ENCODE results near the gene TMEM185A.
"Not testable (repeated sequence)": the region's sequence is repeated elsewhere in the genome, so short reads cannot be mapped to it uniquely, and the experiment has no call there.

TMEM185A gene

GRCh38 chrX:149631234-149632165 lies at the start of gene TMEM185A:
Gene TMEM185A, minus strand, starts transcription at chrX:149631792. Its CDS starts 212 bp downstream, at chrX:149631580.
- Histone ChIP-seq H3K4me3 (ENCODE audit: low read length) (peak within 1 kb of the TSS; percentile 71), H3K4me1 (ENCODE audit: control insufficient read depth, insufficient read depth, low read length) (peaks cover 18% of the 10 kb centered on the region), H3K36me3 (ENCODE audit: control insufficient read depth, insufficient read depth, low read length) (no peaks in the 10 kb centered on the region), H3K9me3 (ENCODE audit: control insufficient read depth, low read length) (no peaks in the 10 kb centered on the region), H3K9ac (ENCODE audit: low read length) (peak within 1 kb of the TSS; percentile 64), H3K27me3 (ENCODE audit: control insufficient read depth, insufficient read depth, low read length) (no peaks in the 10 kb centered on the region)

- Histone ChIP-seq H3K4me1 (ENCODE audit: control insufficient read depth, insufficient read depth, low read length) (no peaks in the 10 kb centered on the region), H3K4me3 (ENCODE audit: low read length) (no peak overlapping the region), H3K9ac (ENCODE audit: low read length) (no peak overlapping the region), H3K27me3 (ENCODE audit: control insufficient read depth, insufficient read depth, low read length) (no peaks in the 10 kb centered on the region), H3K9me3 (ENCODE audit: control insufficient read depth, low read length) (no peaks in the 10 kb centered on the region), H3K36me3 (ENCODE audit: control insufficient read depth, insufficient read depth, low read length) (no peaks in the 10 kb centered on the region)
Observed at GRCh38 chrX:149681182-149681581, 49.6 kb upstream of the TMEM185A start.

GRCh38 chrX:149679164-149679678 lies 47.6 kb upstream of the TMEM185A start:
- not testable (repeated sequence) for H3K36me3 ChIP-seq (ENCODE audit: control insufficient read depth, insufficient read depth, low read length); H3K9ac ChIP-seq (ENCODE audit: low read length); H3K27me3 ChIP-seq (ENCODE audit: control insufficient read depth, insufficient read depth, low read length); H3K4me1 ChIP-seq (ENCODE audit: control insufficient read depth, insufficient read depth, low read length); H3K4me3 ChIP-seq (ENCODE audit: low read length); H3K9me3 ChIP-seq (ENCODE audit: control insufficient read depth, low read length)

GRCh38 chrX:149675554-149675953 lies 44.0 kb upstream of the TMEM185A start:
- not testable (repeated sequence) for H3K4me1 ChIP-seq (ENCODE audit: control insufficient read depth, insufficient read depth, low read length); H3K27me3 ChIP-seq (ENCODE audit: control insufficient read depth, insufficient read depth, low read length); H3K36me3 ChIP-seq (ENCODE audit: control insufficient read depth, insufficient read depth, low read length); H3K9ac ChIP-seq (ENCODE audit: low read length); H3K4me3 ChIP-seq (ENCODE audit: low read length); H3K9me3 ChIP-seq (ENCODE audit: control insufficient read depth, low read length)

GRCh38 chrX:149675088-149675487 lies 43.5 kb upstream of the TMEM185A start:
- not testable (repeated sequence) for H3K4me3 ChIP-seq (ENCODE audit: low read length); H3K36me3 ChIP-seq (ENCODE audit: control insufficient read depth, insufficient read depth, low read length); H3K9ac ChIP-seq (ENCODE audit: low read length); H3K4me1 ChIP-seq (ENCODE audit: control insufficient read depth, insufficient read depth, low read length); H3K9me3 ChIP-seq (ENCODE audit: control insufficient read depth, low read length); H3K27me3 ChIP-seq (ENCODE audit: control insufficient read depth, insufficient read depth, low read length)

- not testable (repeated sequence) for H3K36me3 ChIP-seq (ENCODE audit: control insufficient read depth, insufficient read depth, low read length); H3K4me1 ChIP-seq (ENCODE audit: control insufficient read depth, insufficient read depth, low read length); H3K9me3 ChIP-seq (ENCODE audit: control insufficient read depth, low read length); H3K27me3 ChIP-seq (ENCODE audit: control insufficient read depth, insufficient read depth, low read length); H3K4me3 ChIP-seq (ENCODE audit: low read length); H3K9ac ChIP-seq (ENCODE audit: low read length)
Observed at GRCh38 chrX:149660613-149661012, 29.0 kb upstream of the TMEM185A start.

GRCh38 chrX:149656260-149656884 lies 24.8 kb upstream of the TMEM185A start:
- H3K36me3 ChIP-seq (ENCODE audit: control insufficient read depth, insufficient read depth, low read length); H3K4me1 ChIP-seq (ENCODE audit: control insufficient read depth, insufficient read depth, low read length); H3K9me3 ChIP-seq (ENCODE audit: control insufficient read depth, low read length); H3K27me3 ChIP-seq (ENCODE audit: control insufficient read depth, insufficient read depth, low read length); H3K9ac ChIP-seq (ENCODE audit: low read length); H3K4me3 ChIP-seq (ENCODE audit: low read length): not testable (repeated sequence)

- H3K36me3 ChIP-seq (ENCODE audit: control insufficient read depth, insufficient read depth, low read length) = no peaks in the 10 kb centered on the region
- no peak overlapping the region for H3K4me3 ChIP-seq (ENCODE audit: low read length)
- H3K9ac ChIP-seq (ENCODE audit: low read length) = no peak overlapping the region
- H3K27me3 ChIP-seq (ENCODE audit: control insufficient read depth, insufficient read depth, low read length) = no peaks in the 10 kb centered on the region
- H3K9me3 ChIP-seq (ENCODE audit: control insufficient read depth, low read length) = no peaks in the 10 kb centered on the region
- no peaks in the 10 kb centered on the region for H3K4me1 ChIP-seq (ENCODE audit: control insufficient read depth, insufficient read depth, low read length)
Observed at GRCh38 chrX:149652232-149652981, 20.8 kb upstream of the TMEM185A start.

- Histone ChIP-seq H3K4me1 (ENCODE audit: control insufficient read depth, insufficient read depth, low read length) (no peaks in the 10 kb centered on the region), H3K4me3 (ENCODE audit: low read length) (no peak overlapping the region)
Observed at GRCh38 chrX:149650162-149650561, 18.6 kb upstream of the TMEM185A start.

GRCh38 chrX:149648932-149649331 lies 17.3 kb upstream of the TMEM185A start:
- Histone ChIP-seq H3K9me3 (ENCODE audit: control insufficient read depth, low read length) (no peaks in the 10 kb centered on the region), H3K4me1 (ENCODE audit: control insufficient read depth, insufficient read depth, low read length) (no peaks in the 10 kb centered on the region), H3K9ac (ENCODE audit: low read length) (no peak overlapping the region), H3K36me3 (ENCODE audit: control insufficient read depth, insufficient read depth, low read length) (no peaks in the 10 kb centered on the region), H3K4me3 (ENCODE audit: low read length) (no peak overlapping the region), H3K27me3 (ENCODE audit: control insufficient read depth, insufficient read depth, low read length) (no peaks in the 10 kb centered on the region)

More at GRCh38 chrX:149650162-149650561, 18.6 kb upstream of the TMEM185A start:
- no peaks in the 10 kb centered on the region for H3K9me3 ChIP-seq (ENCODE audit: control insufficient read depth, low read length)
- no peaks in the 10 kb centered on the region for H3K36me3 ChIP-seq (ENCODE audit: control insufficient read depth, insufficient read depth, low read length)
- no peak overlapping the region for H3K9ac ChIP-seq (ENCODE audit: low read length)
- H3K27me3 ChIP-seq (ENCODE audit: control insufficient read depth, insufficient read depth, low read length) = no peaks in the 10 kb centered on the region

GRCh38 chrX:149647505-149647904 lies 15.9 kb upstream of the TMEM185A start:
- Histone ChIP-seq H3K36me3 (ENCODE audit: control insufficient read depth, insufficient read depth, low read length) (no peaks in the 10 kb centered on the region), H3K27me3 (ENCODE audit: control insufficient read depth, insufficient read depth, low read length) (no peaks in the 10 kb centered on the region), H3K4me3 (ENCODE audit: low read length) (no peak overlapping the region), H3K9ac (ENCODE audit: low read length) (no peak overlapping the region), H3K9me3 (ENCODE audit: control insufficient read depth, low read length) (no peaks in the 10 kb centered on the region), H3K4me1 (ENCODE audit: control insufficient read depth, insufficient read depth, low read length) (no peaks in the 10 kb centered on the region)

- no peak overlapping the region for H3K9ac ChIP-seq (ENCODE audit: low read length)
- H3K4me3 ChIP-seq (ENCODE audit: low read length) = no peak overlapping the region
- H3K4me1 ChIP-seq (ENCODE audit: control insufficient read depth, insufficient read depth, low read length) = no peaks in the 10 kb centered on the region
Observed at GRCh38 chrX:149643496-149643895, 11.9 kb upstream of the TMEM185A start.

More at GRCh38 chrX:149643496-149643895, 11.9 kb upstream of the TMEM185A start:
- Histone ChIP-seq H3K36me3 (ENCODE audit: control insufficient read depth, insufficient read depth, low read length) (no peaks in the 10 kb centered on the region), H3K9me3 (ENCODE audit: control insufficient read depth, low read length) (no peaks in the 10 kb centered on the region), H3K27me3 (ENCODE audit: control insufficient read depth, insufficient read depth, low read length) (no peaks in the 10 kb centered on the region)
